NCI-H1694 (cell line): Measurements from ENCODE around the gene WASF3.
"Not testable (repeated sequence)": the region's sequence is repeated elsewhere in the genome, so short reads cannot be mapped to it uniquely, and the experiment has no call there.

Experiments
- DNase-seq: peaks from one replicate; lab custom pipeline; 2025; lab: John Stamatoyannopoulos, UW

Gene WASF3

GRCh38 chr13:26718146-26718545, 160.7 kb downstream of the WASF3 start:
- DNase-seq: no peak

GRCh38 chr13:26718872-26719271, 161.4 kb downstream of the WASF3 start:
- DNase-seq: no peak

GRCh38 chr13:26719356-26719945, 162.0 kb downstream of the WASF3 start:
- DNase-seq: peak; percentile 62

DNA sequence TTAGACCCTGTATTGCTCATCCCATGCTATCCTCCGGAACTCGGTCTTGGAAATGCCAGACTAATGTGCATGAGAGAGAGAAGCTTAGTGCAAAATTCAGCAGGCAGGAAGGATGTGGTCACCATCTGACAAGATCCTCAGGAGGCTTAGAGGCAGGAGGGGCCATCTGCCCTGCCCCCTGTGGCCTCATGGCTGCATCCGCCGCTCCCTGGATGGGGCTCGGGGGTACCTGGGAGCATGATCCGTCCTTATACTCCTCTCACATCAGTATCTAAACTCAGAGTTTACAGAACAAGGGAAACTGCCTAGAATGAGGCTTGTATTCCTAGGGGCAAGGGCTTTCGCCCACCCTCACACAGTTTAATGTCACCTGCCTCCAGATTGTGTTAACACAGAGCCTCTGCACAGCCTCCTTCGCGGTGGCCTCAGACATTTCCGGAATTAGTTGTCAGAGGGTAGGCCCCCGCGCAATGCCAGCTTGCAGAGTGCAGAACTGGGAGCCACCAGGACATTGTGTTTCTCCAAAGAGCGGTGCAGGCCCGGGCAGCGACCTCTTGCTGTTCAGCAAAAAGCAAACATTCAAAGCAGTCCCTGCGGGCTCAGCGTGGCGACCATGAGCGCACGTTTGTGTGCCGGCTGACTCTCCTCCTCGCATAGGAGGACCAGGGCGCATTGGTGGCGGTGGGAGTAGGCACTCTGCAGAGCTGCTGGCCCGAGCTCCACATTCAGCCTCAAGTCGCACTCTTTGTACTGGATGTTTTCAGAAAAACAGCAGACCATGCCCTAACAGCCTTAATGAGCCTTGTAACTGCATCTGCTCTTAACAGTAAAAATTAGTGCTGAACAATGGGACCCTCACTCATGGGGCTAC, 164.0 kb downstream of the WASF3 start:
- DNase-seq: peak; percentile 65

- peak; percentile 3 for DNase-seq
These were observed 164.8 kb downstream of the WASF3 start for GRCh38 chr13:26722321-26722720.

DNA sequence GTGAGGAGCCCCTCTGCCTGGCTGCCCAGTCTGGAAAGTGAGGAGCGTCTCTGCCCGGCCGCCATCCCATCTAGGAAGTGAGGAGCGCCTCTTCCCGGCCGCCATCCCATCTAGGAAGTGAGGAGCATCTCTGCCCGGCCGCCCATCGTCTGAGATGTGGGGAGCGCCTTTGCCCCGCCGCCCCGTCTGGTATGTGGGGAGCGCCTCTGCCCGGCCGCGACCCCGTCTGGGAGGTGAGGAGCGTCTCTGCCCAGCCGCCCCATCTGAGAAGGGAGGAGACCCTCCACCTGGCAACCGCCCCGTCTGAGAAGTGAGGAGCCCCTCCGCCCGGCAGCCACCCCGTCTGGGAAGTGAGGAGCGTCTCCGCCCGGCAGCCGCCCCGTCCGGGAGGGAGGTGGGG, 166.1 kb downstream of the WASF3 start:
- not testable (repeated sequence) for DNase-seq

DNA sequence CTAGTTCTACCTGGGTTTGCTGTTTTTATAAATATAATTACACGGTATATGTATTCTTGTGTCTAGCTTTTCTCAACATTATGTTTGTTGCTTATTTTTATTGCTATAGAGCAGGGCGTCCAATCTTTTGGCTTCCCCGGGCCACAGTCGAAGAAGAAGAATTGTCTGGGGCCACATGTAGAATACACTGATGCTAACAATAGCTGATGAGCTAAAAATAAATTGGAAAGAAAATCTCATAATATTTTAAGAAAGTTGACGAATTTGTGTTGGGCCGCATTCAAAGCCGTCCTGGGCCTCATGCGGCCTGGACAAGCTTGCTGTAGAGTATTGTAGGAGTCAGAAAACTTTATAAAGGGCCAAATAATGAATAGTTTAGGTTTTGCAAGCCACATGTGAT, 169.2 kb downstream of the WASF3 start:
- DNase-seq: no peak

DNA sequence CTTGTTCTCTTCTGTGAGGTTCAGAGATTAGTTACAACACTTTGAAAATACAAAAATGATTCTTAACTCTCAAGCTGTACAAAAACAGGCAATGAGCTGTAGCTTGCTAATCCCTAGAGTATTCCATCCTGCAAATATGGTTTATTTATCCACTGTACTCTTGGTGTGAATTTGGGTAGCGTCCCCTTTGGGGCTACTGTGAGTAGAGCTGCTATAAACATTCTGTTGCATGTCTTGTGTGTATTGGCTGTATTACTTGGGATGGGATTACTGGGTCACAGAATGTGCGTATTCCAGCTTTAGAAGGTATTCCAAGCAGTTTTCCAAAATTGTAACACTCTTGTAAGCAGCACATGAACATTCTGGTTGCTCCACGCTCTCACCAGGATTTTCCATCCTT, 169.6 kb downstream of the WASF3 start:
- DNase-seq: no peak

- DNase-seq: no peak
These were observed 170.2 kb downstream of the WASF3 start for GRCh38 chr13:26727633-26728032.

DNA sequence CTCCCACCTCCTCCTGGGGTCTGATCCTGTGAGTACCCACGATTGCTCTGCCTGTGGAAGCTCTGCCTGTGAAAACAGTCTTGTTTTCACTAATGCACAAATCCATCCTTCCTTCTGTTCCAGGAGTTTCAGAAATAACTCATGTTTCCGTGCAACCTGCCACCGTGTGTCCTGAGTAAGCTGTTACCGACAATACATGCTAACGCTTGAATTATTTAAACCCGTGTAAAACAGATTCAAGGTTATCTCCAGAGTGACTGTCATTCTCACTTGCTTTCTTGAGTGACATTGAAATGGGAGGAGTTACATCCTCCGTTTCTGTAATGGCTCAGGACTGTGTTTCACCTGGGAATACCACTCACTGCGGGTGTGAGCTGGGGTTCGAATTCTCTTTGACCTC, 178.2 kb downstream of the WASF3 start:
- DNase-seq: no peak
